ENCODE data around the gene TMEM219.
A peak's percentile ranks its signal among the peaks of the same experiment; 100 is the strongest.

The TMEM219 gene

DNA sequence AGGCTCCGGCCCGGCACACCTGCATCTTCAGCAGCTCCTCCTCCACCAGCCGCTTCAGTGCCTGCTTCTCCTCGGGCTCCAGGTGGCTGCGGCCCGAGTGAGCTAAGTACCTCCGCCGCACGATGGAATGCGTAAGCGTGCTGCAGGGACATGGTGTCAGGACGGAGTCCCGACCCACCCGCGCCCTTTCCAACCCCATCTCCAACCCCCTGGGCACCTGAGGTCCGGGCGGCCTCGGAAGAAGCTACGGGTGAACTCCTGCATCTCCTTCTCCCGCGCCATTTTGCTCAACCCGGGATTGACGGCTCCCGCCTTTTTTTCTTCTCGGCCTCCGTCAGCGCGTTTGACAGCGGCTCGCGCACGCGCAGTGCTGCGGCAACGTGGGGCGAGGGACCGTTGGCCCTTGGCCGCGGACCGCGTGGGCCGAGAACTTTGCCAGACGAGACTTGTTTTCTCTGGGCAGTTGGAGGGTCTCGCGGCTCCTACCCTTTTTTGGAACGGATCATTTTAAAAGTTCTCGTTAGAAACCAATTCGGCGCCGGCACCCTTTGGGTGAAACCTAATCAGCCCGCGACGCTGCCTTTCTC lies 33.5 kb downstream of the TMEM219 start, which contains the start of gene HIRIP3:
HIRIP3 (minus strand) TSS at position 294 of the 587 bp plus-strand sequence; CDS start at position 282, 12 bp downstream.
- DNase-seq (peak; percentile 88 to 90), ATAC-seq (peak; percentile 76)
- Mint-ChIP-seq H3K9me3 (no peaks in the 10 kb centered on the region), H3K27ac (peak within 1 kb of the TSS; percentile 98 to 100), H3K4me1 (peaks cover 45% of the 10 kb centered on the region), H3K27me3 (no peaks in the 10 kb centered on the region), H3K4me3 (peak within 1 kb of the TSS; percentile 98 to 100)

DNA sequence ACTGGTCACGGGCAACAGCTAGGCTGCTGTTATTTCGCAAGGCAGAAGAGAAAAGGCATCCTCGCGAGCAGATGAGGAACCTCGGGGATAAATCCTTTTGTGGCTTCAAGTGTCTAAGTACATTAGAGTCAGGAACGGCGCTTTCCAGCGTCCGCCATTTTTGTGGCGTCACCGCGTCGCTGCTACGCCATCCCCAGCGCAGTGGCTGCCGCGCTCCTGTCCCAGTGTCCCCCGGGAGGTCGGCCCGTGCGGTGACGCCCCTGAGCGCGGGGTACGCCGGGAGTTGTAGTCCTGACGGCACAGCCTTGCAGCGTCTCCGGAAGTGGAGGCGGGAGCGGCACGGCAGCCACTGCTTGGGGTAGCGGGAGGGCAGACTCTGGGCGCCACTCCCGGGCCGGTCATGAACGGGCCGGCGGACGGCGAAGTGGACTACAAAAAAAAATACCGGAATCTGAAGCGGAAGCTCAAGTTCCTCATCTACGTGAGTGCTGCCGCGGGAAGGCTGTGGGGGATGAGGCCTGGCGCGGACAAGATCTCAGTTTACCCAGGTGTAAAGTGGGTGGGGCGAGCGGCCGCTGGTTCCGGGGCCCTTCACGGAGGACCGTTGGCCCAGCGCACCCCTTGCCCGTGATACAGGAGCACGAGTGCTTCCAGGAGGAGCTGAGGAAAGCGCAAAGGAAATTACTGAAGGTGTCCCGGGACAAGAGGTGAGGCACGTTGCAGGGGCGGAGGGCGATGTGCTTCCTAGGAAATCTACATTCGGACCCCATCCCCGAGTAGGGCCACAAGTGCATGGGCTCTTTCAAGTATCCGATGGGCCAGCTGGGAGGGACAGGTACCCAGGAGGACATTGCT lies 34.3 kb downstream of the TMEM219 start, which contains the start of gene INO80E:
INO80E (plus strand) TSS at position 331 of the 855 bp plus-strand sequence; CDS start at position 401, 70 bp downstream.
- ATAC-seq (peak; percentile 99), DNase-seq (peak; percentile 99)
- H3K4me1 Mint-ChIP-seq, result peaks cover 45% of the 10 kb centered on the region
- H3K4me3 Mint-ChIP-seq, result peak within 1 kb of the TSS; percentile 98 to 100
- H3K27me3 Mint-ChIP-seq, result no peaks in the 10 kb centered on the region
- peak within 1 kb of the TSS; percentile 98 to 100 for H3K27ac Mint-ChIP-seq
- no peaks in the 10 kb centered on the region for H3K9me3 Mint-ChIP-seq

DNA sequence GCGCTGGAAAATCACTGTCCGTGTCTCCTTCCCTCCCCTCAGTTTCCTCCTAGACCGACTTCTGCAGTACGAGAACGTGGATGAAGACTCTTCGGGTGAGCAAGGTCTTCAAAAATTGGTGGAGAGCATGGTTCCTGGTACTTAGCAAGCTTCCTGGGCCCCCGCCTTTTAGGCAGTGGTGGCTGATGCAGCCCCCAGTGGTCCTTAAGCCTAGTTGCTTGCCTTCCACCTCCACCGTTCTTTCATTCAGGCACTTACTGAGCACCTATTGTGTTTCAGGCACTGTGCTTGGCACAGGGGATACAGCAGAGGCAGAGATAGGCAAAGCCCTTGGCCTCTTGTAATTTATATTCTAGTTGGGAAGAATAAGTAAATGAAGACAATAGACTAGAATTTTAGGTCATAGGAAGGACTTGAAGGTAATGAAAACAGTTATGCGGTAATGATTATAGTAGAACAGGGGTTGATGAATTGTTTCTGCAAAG lies 34.9 kb downstream of the TMEM219 start:
- ATAC-seq (no peak), DNase-seq (no peak)
- peak overlapping the region; percentile 98 to 100 for H3K27ac Mint-ChIP-seq
- H3K4me1 Mint-ChIP-seq, result peaks cover 45% of the 10 kb centered on the region
- peak overlapping the region; percentile 98 to 100 for H3K4me3 Mint-ChIP-seq
- no peaks in the 10 kb centered on the region for H3K27me3 Mint-ChIP-seq
- no peaks in the 10 kb centered on the region for H3K9me3 Mint-ChIP-seq

DNA sequence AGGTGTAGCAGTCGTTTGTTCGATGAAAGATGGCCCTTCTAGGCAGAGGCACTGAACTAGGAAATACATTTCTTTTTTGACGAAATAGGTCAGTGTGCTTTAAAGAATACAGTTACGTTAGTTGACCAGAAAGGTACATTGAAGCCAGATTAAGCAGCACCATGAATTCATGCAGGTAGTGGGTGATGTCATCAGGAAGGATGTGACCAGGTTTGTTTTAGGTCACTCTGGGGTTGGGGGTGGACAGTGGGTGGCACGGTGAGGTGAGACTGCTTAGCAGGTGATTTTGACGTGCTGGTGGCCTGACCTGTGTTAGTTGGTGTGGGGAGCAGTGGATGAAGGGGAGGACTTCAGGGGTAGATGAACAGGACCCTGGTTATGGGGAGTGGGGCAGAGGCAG lies 37.7 kb downstream of the TMEM219 start:
- Mint-ChIP-seq H3K27ac (peak overlapping the region in 1 of 2 donors; percentile 73), H3K27me3 (no peaks in the 10 kb centered on the region), H3K4me3 (no peak overlapping the region), H3K4me1 (peaks cover 34% of the 10 kb centered on the region), H3K9me3 (no peaks in the 10 kb centered on the region)
- ATAC-seq (no peak), DNase-seq (no peak)

DNA sequence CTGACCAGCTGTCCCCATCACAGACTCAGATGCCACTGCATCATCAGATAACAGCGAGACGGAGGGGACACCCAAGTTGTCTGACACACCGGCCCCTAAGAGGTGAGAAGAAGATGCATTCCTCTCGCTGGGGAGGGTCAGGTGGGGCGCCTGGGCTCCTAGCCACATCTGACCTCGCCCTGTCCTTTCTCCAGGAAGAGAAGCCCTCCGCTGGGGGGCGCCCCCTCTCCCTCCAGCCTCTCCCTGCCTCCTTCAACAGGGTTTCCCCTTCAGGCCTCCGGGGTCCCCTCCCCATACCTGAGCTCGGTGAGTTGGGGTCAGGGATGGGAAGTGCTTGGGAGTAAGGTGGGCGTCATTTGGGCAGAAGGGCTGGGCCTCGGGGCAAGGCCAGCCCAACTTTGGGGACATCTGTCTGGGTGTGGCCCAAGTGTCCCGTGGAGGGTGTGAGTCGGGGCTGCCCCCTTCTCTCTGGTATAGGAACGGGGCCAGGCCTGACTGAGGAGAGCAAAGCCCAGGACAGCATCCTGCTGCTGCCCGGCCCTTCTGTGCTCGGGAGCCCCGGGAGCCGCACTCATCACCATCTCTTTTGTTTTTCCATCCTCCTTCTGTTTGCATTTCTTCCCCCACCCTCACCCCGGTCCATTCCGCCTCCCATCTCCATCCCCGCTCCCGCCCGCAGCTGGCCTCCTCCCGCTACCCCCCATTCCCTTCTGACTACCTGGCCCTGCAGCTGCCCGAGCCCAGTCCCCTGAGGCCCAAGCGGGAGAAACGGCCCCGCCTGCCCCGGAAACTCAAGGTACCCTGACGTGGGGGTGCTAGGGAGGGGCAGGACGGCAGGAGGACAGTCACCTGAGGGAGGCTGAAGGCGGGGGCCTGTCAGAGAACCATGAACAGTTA lies 39.1 kb downstream of the TMEM219 start:
- no peaks in the 10 kb centered on the region for H3K27me3 Mint-ChIP-seq
- peaks cover 31% of the 10 kb centered on the region for H3K4me1 Mint-ChIP-seq
- H3K9me3 Mint-ChIP-seq, result no peaks in the 10 kb centered on the region
- DNase-seq (no peak), ATAC-seq (no peak)
- H3K27ac Mint-ChIP-seq, result no peak overlapping the region
- no peak overlapping the region for H3K4me3 Mint-ChIP-seq

DNA sequence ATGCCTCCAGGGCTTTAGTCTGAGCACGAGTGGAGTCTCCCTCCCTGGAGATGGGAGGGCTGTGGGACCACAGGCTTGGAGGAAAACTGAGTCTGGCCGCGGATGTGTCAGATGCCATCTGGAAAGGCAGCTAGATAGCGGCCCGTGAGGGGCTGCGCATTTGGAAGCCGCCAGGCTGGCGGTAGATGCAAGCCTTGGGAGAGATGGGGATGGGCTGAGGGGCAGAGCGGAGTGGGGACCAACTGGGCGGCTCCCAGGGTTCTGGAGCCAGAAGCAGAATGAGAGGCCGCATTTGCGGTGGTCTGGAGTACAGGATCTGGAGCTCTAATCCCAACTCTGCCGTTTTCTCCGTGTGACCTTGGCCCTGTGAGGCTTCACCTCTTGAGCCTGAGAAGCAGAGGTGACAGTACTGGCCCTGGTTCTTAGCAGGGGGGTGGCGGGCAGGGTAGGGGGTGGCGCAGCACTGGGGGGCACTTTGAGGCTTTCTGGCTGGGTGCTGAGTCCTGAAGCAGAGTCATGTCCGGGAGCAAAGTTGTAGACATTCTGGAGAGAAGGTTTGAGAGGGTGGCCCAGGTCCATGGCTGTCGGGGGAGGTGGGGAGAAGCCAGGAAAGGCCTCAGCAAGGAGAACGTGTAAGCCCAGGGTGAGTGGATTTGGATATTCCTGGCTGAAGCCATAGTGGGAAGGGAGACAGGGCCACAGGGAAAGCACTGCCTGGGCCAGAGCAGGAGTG lies 40.9 kb downstream of the TMEM219 start:
- DNase-seq (no peak), ATAC-seq (no peak)
- Mint-ChIP-seq H3K27me3 (peaks cover under 1% of the 10 kb centered on the region), H3K9me3 (no peaks in the 10 kb centered on the region), H3K4me3 (no peak overlapping the region), H3K4me1 (peaks cover 17% of the 10 kb centered on the region), H3K27ac (peak overlapping the region; percentile 5 to 40)

DNA sequence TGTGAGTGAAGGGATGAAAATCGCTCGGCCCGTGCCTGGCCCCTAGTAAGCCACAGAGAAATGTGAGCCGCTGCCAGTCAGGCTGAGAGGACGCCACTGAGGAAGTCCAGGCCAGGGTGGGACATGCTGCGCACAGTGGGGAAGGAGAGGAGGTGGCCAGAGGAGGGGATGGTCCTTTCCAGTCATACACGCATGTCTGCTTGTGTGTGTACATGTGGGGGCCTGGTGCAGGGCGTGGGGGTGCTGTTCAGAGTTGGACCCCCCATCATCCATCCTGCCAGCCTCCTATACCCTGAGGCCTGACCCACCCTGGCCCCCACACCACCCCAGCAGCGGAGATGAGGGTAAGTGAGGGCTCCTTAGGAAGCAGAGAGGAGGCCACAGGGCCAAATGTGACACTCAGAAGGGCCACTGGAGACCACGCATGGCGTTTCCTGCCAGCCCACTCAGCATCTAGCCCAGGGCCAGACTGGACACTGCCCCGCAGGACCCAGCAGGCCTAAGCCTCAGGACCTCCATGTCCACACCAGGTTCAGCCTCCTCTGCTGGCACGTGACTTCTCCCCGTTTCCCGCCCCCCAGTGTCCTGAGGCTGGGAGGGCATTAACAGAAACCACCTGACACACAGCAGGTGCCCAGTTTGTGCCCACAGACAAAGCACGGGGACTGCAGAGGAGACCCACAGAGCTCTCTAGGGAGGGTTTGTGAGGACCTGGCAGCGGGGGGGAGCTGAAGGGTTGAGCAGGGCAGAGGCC lies 42.0 kb downstream of the TMEM219 start:
- H3K27me3 Mint-ChIP-seq, result peaks cover 9% of the 10 kb centered on the region
- ATAC-seq (no peak), DNase-seq (no peak)
- H3K4me3 Mint-ChIP-seq, result no peak overlapping the region
- H3K27ac Mint-ChIP-seq, result peak overlapping the region in 1 of 2 donors; percentile 88
- no peaks in the 10 kb centered on the region for H3K9me3 Mint-ChIP-seq
- H3K4me1 Mint-ChIP-seq, result peaks cover 13% of the 10 kb centered on the region

DNA sequence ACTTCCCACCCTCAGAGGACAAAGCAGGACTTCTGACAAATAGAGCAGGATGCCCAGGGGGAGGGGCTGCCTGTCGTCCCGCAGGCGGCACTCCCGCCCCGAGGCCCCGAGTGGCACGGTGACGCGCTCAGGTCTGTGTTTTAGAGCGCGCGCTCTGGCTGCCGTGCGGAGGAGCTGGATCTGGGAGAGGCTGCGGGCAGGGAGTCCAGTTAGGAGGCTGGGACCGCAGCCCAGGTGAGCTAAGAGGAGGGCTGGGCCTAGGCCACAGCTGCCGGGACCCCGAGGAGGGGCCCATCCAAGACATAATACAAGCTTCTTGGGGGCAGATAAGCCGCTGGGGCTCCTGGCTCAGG lies 42.5 kb downstream of the TMEM219 start:
- DNase-seq (no peak), ATAC-seq (no peak)
- Mint-ChIP-seq H3K9me3 (no peaks in the 10 kb centered on the region), H3K27ac (peak overlapping the region in 1 of 2 donors; percentile 52), H3K4me1 (peaks cover 18% of the 10 kb centered on the region), H3K4me3 (no peak overlapping the region), H3K27me3 (peaks cover 15% of the 10 kb centered on the region)

DNA sequence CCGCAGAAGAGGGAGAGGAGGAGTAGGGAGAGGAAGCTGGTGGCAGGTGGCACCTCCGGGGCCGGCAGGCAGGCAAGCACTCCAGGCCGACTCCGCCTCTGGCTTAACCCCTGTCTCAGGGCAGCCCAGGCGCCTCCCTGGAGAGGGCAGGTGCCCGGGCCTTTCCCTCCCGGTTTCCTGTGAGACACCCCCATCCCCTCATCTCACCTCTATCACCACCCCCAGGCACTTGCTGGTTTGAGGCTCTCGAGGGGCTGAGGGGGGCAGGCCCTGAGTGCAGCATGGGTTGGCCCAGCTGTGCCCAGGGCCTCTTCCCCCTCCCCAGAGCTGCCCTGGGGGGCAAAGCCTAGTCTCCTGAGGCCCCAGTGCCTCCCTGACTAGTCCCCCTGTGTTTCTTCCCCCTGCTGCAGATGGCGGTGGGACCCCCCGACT lies 42.9 kb downstream of the TMEM219 start:
- H3K4me1 Mint-ChIP-seq, result peaks cover 22% of the 10 kb centered on the region
- DNase-seq, result no peak
- peak overlapping the region in 1 of 2 donors; percentile 93 for H3K27ac Mint-ChIP-seq
- ATAC-seq, result peak; percentile 31
- H3K27me3 Mint-ChIP-seq, result peaks cover 19% of the 10 kb centered on the region
- no peak overlapping the region for H3K4me3 Mint-ChIP-seq
- no peaks in the 10 kb centered on the region for H3K9me3 Mint-ChIP-seq

DNA sequence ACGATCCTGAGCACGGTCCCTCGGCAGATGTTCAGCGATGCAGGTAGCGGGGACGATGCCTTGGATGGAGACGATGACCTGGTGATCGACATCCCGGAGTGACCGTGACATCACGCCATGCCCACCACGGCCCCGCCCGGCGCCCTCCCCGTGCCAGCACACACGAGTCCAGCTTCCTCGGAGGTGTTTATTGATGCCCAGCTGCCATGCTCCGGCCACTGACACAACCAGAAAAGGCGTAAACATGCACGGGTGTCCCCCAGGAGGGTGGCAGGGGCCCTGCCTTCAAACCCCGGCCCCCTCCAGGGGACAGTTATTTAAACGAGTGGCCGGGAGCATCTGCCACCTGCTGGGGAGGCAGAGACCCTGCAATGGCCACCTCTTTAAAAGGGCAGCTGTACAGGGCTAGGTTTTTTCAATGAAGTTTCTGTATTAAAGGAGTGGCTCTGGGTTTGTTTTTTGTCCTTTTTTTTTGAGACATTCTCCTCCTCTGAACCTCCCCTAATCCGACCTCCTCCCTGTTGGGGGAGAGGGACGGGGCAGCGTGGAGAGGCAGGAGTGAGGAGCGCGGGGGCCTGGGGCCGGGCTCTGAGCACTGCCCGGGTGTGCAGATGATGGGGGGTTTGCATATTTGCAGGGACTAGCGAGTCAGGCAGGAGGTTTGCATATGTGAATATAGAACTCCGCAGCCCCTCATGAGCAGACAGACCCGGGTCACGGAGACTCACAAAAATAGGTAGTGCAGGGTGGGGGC lies 43.6 kb downstream of the TMEM219 start:
- H3K4me1 Mint-ChIP-seq, result peaks cover 29% of the 10 kb centered on the region
- ATAC-seq (peak; percentile 68), DNase-seq (peak; percentile 39 to 45)
- no peak overlapping the region for H3K4me3 Mint-ChIP-seq
- H3K27me3 Mint-ChIP-seq, result peaks cover 26% of the 10 kb centered on the region
- H3K27ac Mint-ChIP-seq, result no peak overlapping the region
- H3K9me3 Mint-ChIP-seq, result no peaks in the 10 kb centered on the region

DNA sequence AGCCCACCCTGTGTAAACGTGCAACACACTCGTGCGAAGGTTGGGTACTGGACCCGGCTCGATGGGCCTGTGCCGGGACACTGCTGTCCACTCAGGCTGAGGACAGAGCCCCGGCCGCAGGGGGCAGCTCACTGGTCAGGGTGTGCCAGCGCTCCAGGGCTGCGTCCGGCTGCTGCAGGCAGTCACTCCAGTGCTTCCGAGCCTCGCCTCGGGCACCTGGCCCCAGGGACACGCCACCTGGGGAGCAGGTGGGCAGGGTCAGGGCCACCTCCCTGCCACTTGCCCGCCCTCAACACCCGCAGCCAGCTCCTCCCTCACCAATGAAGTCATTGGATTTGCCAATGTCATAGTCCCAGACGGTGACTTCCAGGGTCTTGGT lies 44.2 kb downstream of the TMEM219 start:
- Mint-ChIP-seq H3K4me1 (peaks cover 30% of the 10 kb centered on the region), H3K27me3 (peaks cover 30% of the 10 kb centered on the region), H3K4me3 (no peak overlapping the region), H3K9me3 (no peaks in the 10 kb centered on the region), H3K27ac (no peak overlapping the region)
- DNase-seq (no peak), ATAC-seq (no peak)

DNA sequence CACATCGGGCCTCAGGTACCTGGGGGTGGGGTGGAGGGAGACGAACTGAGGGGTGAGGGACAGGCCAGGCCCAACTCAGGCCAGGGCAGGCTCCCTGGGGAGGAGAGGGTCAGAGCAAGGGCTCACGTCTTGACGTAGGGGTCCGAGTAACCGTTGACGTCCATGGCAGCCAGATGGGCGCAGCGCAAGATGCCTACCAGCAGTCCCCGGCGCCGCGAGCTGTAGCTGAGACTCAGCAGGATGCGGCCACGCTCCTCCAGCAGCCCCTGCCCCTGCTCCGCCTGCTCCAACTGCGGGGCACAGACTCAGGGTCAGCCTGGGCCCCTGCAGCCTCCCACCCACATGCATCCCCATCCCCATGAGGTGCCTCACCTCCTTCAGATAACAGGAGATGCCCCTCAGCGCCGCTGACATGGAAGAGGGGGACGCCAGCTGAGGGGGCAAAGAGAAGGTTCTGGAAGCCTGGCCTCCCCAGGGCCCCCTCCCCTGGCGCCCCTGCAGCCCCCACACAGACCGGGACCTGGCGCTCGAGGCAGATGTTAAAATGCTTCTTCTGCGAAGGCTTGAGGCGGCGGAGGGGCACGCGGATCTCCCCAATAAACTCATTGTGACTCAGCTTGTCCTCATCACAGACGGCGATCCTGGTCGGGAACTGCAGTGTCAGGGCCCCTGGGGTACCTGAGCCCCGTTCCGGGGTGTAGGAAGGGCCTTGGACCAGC lies 44.9 kb downstream of the TMEM219 start:
- Mint-ChIP-seq H3K4me1 (peaks cover 37% of the 10 kb centered on the region), H3K27ac (peak overlapping the region in 1 of 2 donors; percentile 85), H3K27me3 (peaks cover 37% of the 10 kb centered on the region), H3K4me3 (no peak overlapping the region), H3K9me3 (no peaks in the 10 kb centered on the region)
- DNase-seq (no peak), ATAC-seq (no peak)

DNA sequence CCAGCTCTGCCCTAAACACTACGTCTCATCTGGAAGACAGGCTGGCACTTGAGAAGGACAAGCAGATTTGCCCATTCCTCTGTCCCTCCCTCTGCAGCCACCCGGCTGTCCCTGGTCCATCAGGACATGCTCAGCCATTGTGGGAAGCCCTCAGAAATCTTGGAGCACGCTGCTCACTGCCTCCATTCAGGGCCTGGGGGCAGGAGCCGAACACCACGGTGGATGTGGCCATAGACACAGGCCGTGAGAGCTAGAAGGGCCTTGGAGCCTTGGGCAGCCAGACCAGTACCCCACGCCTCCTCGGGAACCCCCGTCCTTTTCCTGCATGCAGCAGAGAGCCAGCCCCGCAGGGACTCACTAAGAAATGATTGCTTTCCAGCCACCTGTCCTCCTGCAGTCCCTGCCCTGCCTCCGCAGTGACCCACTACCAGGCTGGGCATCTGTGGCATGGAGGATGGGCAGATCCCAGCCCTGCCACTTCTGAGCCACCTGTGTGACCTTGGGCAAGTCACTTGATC lies 45.6 kb downstream of the TMEM219 start:
- Mint-ChIP-seq H3K4me3 (no peak overlapping the region), H3K27me3 (peaks cover 43% of the 10 kb centered on the region), H3K9me3 (no peaks in the 10 kb centered on the region), H3K4me1 (peaks cover 42% of the 10 kb centered on the region), H3K27ac (peak overlapping the region in 1 of 2 donors; percentile 85)
- ATAC-seq (no peak), DNase-seq (no peak)
